SK-N-SH (cell line): Measurements from ENCODE around the gene SAMD4A. TPM values are rescaled to one million over a fixed set of nuclear protein-coding genes. Genes with fewer than 3 reads are reported as not detected.

Experiments used
- CTCF ChIA-PET: fragments of 300-600, 350-600 bp; formaldehyde crosslinking; extraction: SDS; loops from one replicate; lab custom pipeline; 2021; lab: Yijun Ruan, JAX
- POLR2A ChIA-PET: fragments of 350-600 bp; sonication (Branson Sonifier 250); formaldehyde crosslinking; extraction: SDS; loops from one replicate; lab custom pipeline; 2020; ENCODE audit warnings: antibody characterized with exemption, inconsistent platforms; lab: Yijun Ruan, JAX
- DNase-seq: peaks from one replicate; pipeline ENCODE4 v3.0.0; 2012
- H2AFZ ChIP-seq: fragments of 200-600 bp; sonication (generic); 2 replicates; pipeline ENCODE4 v1.8.1; 2016; ENCODE audit warnings: antibody characterized with exemption, mild to moderate bottlenecking, low read depth
- H3F3A ChIP-seq: fragments of 200-600 bp; sonication (generic); replicated peaks from 2 replicates; pipeline ENCODE3; 2016; ENCODE audit warnings: antibody characterized with exemption, mild to moderate bottlenecking; ENCODE audit not compliant: insufficient read depth
- H3K27ac ChIP-seq, 2 experiments: fragments of 200-500 bp in 1 of 2; fragments of 200-600 bp in 1 of 2; sonication (Bioruptor generic) in 1 of 2; sonication (generic), shearing (Covaris generic) in 1 of 2; 2 replicates each; pipeline versions ENCODE4 v1.5.1 to v1.6.1; 2014 to 2016; ENCODE audit warnings: low read depth in 2 of 2, inconsistent platforms in 1 of 2, low read length in 1 of 2, mild to moderate bottlenecking in 1 of 2, mixed read lengths in 1 of 2
- H3K27me3 ChIP-seq: fragments of 200-600 bp; sonication (generic), shearing (Covaris generic); 2 replicates; pipeline ENCODE4 v1.6.1; 2016; ENCODE audit warnings: mixed run types; ENCODE audit not compliant: insufficient read depth
- H3K36me3 ChIP-seq, 2 experiments: fragments of 200-500 bp in 1 of 2; fragments of 200-600 bp in 1 of 2; sonication (Bioruptor generic) in 1 of 2; sonication (generic) in 1 of 2; replicated peaks in 1 of 2; 2 replicates each; pipeline versions ENCODE3 to v1.5.1; 2014 to 2016; ENCODE audit warnings: low read length in 1 of 2, mild to moderate bottlenecking in 1 of 2; ENCODE audit not compliant: insufficient read depth in 2 of 2, control insufficient read depth in 1 of 2
- H3K4me1 ChIP-seq, 2 experiments: fragments of 200-500 bp in 1 of 2; fragments of 200-600 bp in 1 of 2; sonication (Bioruptor generic) in 1 of 2; sonication (generic), shearing (Covaris generic) in 1 of 2; 2 replicates each; pipeline versions ENCODE4 v1.5.1 to v1.6.1; 2014 to 2016; ENCODE audit warnings: low read depth in 1 of 2, low read length in 1 of 2, mixed run types in 1 of 2; ENCODE audit not compliant: insufficient read depth in 2 of 2, control insufficient read depth in 1 of 2
- H3K4me2 ChIP-seq: fragments of 200-600 bp; sonication (generic), shearing (Covaris generic); 2 replicates; pipeline ENCODE4 v1.6.1; 2017; ENCODE audit warnings: mixed run types
- H3K4me3 ChIP-seq, 2 experiments: fragments of 200-500 bp in 1 of 2; fragments of 200-600 bp in 1 of 2; sonication (Bioruptor generic) in 1 of 2; sonication (generic), shearing (Covaris generic) in 1 of 2; 2 replicates each; pipeline versions ENCODE4 v1.5.1 to v1.8.1; 2014 to 2016; ENCODE audit warnings: low read depth in 2 of 2, inconsistent platforms in 1 of 2, low read length in 1 of 2, mild to moderate bottlenecking in 1 of 2, mixed read lengths in 1 of 2, moderate library complexity in 1 of 2
- H3K79me2 ChIP-seq: fragments of 200-600 bp; sonication (generic); 2 replicates; pipeline ENCODE4 v1.8.1; 2017; ENCODE audit warnings: mild to moderate bottlenecking; ENCODE audit not compliant: insufficient read depth
- H3K9ac ChIP-seq: fragments of 200-600 bp; sonication (generic); 2 replicates; pipeline ENCODE4 v1.6.1; 2017; ENCODE audit warnings: mixed run types
- H3K9me2 ChIP-seq: fragments of 200-600 bp; sonication (generic); 2 replicates; pipeline ENCODE4 v1.6.1; 2017; ENCODE audit warnings: mixed run types
- H3K9me3 ChIP-seq: fragments of 200-600 bp; sonication (generic); 2 replicates; pipeline ENCODE4 v1.6.1; 2017; ENCODE audit warnings: mixed run types, mild to moderate bottlenecking, moderate library complexity
- H4K20me1 ChIP-seq: fragments of 200-600 bp; sonication (generic); 2 replicates; pipeline ENCODE4 v1.6.1; 2017; ENCODE audit warnings: mild to moderate bottlenecking, mixed run types; ENCODE audit not compliant: insufficient read depth
- ELF1 ChIP-seq: IDR thresholded peaks from 2 replicates; pipeline ENCODE4 v1.4.0; 2012
- EZH2phosphoT487 ChIP-seq: fragments of 200-600 bp; sonication (generic); IDR thresholded peaks from 2 replicates; pipeline ENCODE4 v1.6.1; 2017; ENCODE audit warnings: low read depth, mixed run types, mild to moderate bottlenecking, antibody characterized with exemption, moderate library complexity, borderline replicate concordance
- FOSL2 ChIP-seq: IDR thresholded peaks from 2 replicates; pipeline ENCODE4 v1.4.0; 2012; ENCODE audit warnings: low read depth, mild to moderate bottlenecking, moderate library complexity, borderline replicate concordance
- JUND ChIP-seq: IDR thresholded peaks from 2 replicates; pipeline ENCODE4 v1.4.0; 2012
- MEF2A ChIP-seq: IDR thresholded peaks from 2 replicates; pipeline ENCODE4 v1.4.0; 2012; ENCODE audit warnings: low read depth, borderline replicate concordance
- RFX5 ChIP-seq: IDR thresholded peaks from 2 replicates; pipeline ENCODE4 v1.6.1; 2012; ENCODE audit warnings: mild to moderate bottlenecking, improper control_type of control experiment, low read length
- SMC3 ChIP-seq: IDR thresholded peaks from 2 replicates; pipeline ENCODE4 v1.6.1; 2012; ENCODE audit warnings: low read depth, low read length, improper control_type of control experiment
- TAF1 ChIP-seq: IDR thresholded peaks from 2 replicates; pipeline ENCODE4 v1.6.1; 2012; ENCODE audit warnings: low read depth, mild to moderate bottlenecking, low read length, moderate library complexity, borderline replicate concordance
- WGBS: methylation state at CpG from one replicate; pipeline ENCODE4 v1.1.6; 2017; ENCODE audit warnings: low lambda C conversion rate; 5-methylcytosine and 5-hydroxymethylcytosine counted together
- polyA plus RNA-seq, 3 experiments: library from polyadenylated mRNA; depleted of rRNA; stranded (reverse); fragments of >200 nt; gene quantifications; 2 replicates each; pipeline ENCODE4 v1.2.3, GENCODE V29; 2012
- TF ChIP-seq, protein P1 (sequence below): IDR thresholded peaks from 2 replicates; pipeline ENCODE4; 2012
- TF ChIP-seq, protein P2 (sequence below): IDR thresholded peaks from 2 replicates; pipeline ENCODE4 v1.4.0; 2012; ENCODE audit warnings: low read depth, borderline replicate concordance
- TF ChIP-seq, protein P3 (sequence below): IDR thresholded peaks from 2 replicates; pipeline ENCODE4 v1.4.0; 2012; ENCODE audit warnings: low read depth
- TF ChIP-seq, protein P4 (sequence below): fragments of 200-600 bp; sonication (generic); IDR thresholded peaks from 2 replicates; pipeline ENCODE4 v1.6.1; 2017; ENCODE audit warnings: antibody characterized with exemption, mild to moderate bottlenecking, moderate library complexity

Gene SAMD4A
- polyA plus RNA-seq, 1 of the 3 experiments (the other 2 are of a cell fraction): 5.0 TPM

DNA sequence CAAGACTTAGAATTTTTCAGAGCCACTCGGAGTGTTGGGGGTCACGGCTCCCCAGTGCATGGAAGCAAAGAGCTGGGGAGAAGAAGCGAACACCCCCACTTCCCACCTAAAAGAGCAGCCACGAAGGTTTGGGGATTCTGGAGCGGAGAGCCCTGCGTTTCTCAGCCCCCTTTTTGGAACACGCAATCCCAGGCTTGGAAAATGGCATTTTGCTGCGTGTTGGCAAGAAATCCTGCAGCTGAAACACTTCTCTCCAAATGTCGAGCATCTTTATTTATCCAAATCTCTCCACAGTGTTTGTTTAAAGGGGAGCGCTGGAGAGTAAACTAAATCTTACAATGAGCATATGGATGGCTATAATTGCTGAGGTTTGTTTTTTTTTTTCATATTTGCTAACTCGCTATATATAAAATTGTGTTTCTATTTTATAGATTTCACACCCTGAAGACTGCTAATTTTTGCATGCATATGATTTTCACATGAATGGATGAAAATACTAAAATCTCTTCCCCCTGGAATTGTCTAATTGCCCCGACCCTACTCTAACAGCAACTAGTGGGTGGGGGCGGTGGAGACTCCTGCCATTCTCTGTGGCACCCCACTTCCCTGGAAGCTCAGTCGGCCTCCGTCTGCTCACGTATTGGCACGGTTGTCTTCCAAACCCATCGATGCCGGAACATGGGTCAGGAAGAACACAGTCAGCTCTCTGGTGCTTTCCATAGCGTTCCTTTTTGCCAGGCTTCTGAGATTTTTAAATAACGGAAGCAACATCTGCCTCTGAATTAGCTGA lies 215.2 kb downstream of the SAMD4A start:
- ChIA-PET CTCF (interaction anchor here (0.6 to 10.1 kb wide), 10 partner anchors 7 to 218 kb away, joined by 3 to 89 read pairs (median 4); partner anchors contain the start of gene GCH1), POLR2A (no interaction called here)
- WGBS: 86% methylated on average over 21 of the region's 21 CpGs
- Histone ChIP-seq H3K4me1 (peaks cover 31 to 38% of the 10 kb centered on the region in 2 experiments; a peak in 2 of 4 replicates), H4K20me1 (no peaks in the 10 kb centered on the region), H3K4me3 (no peak overlapping the region), H3K9ac (no peak overlapping the region), H3K79me2 (0 out of 2 replicates have a peak, but pooled peaks cover 3% of the 10 kb centered on the region), H3F3A (no peaks in the 10 kb centered on the region), H3K4me2 (no peak overlapping the region), H3K9me2 (no peaks in the 10 kb centered on the region), H2AFZ (no peak overlapping the region), H3K27ac (no peak overlapping the region), H3K36me3 (peaks cover 24 to 56% of the 10 kb centered on the region in 2 experiments), H3K27me3 (no peaks in the 10 kb centered on the region), H3K9me3 (no peaks in the 10 kb centered on the region)
- DNase-seq: no peak
- no peak for TF ChIP-seq RFX5
- TF ChIP-seq EZH2phosphoT487: no peak
- TF ChIP-seq TAF1: no peak
- TF ChIP-seq, protein P1, sequence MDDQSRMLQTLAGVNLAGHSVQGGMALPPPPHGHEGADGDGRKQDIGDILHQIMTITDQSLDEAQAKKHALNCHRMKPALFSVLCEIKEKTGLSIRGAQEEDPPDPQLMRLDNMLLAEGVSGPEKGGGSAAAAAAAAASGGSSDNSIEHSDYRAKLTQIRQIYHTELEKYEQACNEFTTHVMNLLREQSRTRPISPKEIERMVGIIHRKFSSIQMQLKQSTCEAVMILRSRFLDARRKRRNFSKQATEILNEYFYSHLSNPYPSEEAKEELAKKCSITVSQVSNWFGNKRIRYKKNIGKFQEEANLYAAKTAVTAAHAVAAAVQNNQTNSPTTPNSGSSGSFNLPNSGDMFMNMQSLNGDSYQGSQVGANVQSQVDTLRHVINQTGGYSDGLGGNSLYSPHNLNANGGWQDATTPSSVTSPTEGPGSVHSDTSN: no peak
- TF ChIP-seq FOSL2: no peak
- no peak for TF ChIP-seq MEF2A
- TF ChIP-seq, protein P2, sequence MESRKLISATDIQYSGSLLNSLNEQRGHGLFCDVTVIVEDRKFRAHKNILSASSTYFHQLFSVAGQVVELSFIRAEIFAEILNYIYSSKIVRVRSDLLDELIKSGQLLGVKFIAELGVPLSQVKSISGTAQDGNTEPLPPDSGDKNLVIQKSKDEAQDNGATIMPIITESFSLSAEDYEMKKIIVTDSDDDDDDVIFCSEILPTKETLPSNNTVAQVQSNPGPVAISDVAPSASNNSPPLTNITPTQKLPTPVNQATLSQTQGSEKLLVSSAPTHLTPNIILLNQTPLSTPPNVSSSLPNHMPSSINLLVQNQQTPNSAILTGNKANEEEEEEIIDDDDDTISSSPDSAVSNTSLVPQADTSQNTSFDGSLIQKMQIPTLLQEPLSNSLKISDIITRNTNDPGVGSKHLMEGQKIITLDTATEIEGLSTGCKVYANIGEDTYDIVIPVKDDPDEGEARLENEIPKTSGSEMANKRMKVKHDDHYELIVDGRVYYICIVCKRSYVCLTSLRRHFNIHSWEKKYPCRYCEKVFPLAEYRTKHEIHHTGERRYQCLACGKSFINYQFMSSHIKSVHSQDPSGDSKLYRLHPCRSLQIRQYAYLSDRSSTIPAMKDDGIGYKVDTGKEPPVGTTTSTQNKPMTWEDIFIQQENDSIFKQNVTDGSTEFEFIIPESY: no peak
- no peak for TF ChIP-seq JUND
- TF ChIP-seq, protein P3, sequence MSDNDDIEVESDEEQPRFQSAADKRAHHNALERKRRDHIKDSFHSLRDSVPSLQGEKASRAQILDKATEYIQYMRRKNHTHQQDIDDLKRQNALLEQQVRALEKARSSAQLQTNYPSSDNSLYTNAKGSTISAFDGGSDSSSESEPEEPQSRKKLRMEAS: no peak
- TF ChIP-seq, protein P4, sequence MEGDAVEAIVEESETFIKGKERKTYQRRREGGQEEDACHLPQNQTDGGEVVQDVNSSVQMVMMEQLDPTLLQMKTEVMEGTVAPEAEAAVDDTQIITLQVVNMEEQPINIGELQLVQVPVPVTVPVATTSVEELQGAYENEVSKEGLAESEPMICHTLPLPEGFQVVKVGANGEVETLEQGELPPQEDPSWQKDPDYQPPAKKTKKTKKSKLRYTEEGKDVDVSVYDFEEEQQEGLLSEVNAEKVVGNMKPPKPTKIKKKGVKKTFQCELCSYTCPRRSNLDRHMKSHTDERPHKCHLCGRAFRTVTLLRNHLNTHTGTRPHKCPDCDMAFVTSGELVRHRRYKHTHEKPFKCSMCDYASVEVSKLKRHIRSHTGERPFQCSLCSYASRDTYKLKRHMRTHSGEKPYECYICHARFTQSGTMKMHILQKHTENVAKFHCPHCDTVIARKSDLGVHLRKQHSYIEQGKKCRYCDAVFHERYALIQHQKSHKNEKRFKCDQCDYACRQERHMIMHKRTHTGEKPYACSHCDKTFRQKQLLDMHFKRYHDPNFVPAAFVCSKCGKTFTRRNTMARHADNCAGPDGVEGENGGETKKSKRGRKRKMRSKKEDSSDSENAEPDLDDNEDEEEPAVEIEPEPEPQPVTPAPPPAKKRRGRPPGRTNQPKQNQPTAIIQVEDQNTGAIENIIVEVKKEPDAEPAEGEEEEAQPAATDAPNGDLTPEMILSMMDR: no peak
- TF ChIP-seq SMC3: no peak
- TF ChIP-seq ELF1: no peak
